ENCODE data around the gene IL3RA.

The IL3RA gene

DNA sequence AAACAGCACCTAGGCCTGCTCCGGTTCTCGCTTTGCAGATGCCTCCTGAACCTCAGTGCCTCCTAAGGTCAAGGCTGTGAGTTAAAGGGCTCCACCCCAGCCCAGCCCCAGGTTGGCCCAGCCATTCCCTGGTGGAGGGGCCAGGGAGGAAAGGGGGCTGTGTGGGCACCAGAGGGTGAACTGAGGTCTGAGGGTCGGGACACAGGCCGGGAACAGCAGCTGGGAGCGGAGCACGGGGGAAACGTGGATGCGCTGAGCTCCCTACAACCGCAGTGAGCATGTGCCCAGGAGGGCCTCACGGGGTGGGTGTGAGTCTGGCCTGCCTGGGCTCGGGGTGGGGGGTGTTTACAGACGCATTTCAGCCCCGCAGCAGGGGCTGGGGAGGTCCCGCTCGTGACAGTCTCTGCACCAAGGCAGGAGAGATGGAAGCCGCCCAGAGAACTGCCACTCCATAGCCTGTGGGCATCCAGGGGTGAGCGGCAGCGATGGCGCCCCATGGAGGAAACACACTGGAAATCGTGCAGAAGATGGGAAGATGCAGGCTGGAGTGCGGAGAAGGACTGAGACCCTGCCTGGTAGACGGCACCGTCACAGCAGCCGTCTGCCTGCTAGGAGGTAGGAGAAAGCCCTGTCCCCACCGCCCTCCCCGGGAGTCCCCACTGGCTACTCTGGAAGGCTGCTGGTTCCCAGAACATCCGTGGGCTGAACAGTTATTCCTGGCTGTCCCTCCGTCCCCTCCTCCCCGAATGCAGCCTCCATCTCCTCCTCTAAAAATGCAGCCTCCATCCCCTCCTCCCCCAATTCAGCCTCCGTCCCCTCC, 65.2 kb downstream of the IL3RA start:
- no peak for TF ChIP-seq POLR2AphosphoS5 (IDR thresholded peaks at IDR 0.05; ENCODE audit: low read depth, low read length)
- TF ChIP-seq TAF1 (IDR thresholded peaks at IDR 0.05; ENCODE audit: borderline replicate concordance, insufficient read depth, low read length), result no peak
- TF ChIP-seq, protein P1, sequence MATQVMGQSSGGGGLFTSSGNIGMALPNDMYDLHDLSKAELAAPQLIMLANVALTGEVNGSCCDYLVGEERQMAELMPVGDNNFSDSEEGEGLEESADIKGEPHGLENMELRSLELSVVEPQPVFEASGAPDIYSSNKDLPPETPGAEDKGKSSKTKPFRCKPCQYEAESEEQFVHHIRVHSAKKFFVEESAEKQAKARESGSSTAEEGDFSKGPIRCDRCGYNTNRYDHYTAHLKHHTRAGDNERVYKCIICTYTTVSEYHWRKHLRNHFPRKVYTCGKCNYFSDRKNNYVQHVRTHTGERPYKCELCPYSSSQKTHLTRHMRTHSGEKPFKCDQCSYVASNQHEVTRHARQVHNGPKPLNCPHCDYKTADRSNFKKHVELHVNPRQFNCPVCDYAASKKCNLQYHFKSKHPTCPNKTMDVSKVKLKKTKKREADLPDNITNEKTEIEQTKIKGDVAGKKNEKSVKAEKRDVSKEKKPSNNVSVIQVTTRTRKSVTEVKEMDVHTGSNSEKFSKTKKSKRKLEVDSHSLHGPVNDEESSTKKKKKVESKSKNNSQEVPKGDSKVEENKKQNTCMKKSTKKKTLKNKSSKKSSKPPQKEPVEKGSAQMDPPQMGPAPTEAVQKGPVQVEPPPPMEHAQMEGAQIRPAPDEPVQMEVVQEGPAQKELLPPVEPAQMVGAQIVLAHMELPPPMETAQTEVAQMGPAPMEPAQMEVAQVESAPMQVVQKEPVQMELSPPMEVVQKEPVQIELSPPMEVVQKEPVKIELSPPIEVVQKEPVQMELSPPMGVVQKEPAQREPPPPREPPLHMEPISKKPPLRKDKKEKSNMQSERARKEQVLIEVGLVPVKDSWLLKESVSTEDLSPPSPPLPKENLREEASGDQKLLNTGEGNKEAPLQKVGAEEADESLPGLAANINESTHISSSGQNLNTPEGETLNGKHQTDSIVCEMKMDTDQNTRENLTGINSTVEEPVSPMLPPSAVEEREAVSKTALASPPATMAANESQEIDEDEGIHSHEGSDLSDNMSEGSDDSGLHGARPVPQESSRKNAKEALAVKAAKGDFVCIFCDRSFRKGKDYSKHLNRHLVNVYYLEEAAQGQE (IDR thresholded peaks at IDR 0.05; ENCODE audit: insufficient read depth in 1 of 2, low read depth in 2 of 2, low read length in 2 of 2), result no peak
- TF ChIP-seq FOXP2 (optimal IDR thresholded peaks at IDR 0.05; ENCODE audit: borderline replicate concordance, extremely low read depth, extremely low read length, insufficient read depth), result no peak
- no peak for TF ChIP-seq SIN3A (IDR thresholded peaks at IDR 0.05; ENCODE audit: borderline replicate concordance, insufficient read depth, low read length)

DNA sequence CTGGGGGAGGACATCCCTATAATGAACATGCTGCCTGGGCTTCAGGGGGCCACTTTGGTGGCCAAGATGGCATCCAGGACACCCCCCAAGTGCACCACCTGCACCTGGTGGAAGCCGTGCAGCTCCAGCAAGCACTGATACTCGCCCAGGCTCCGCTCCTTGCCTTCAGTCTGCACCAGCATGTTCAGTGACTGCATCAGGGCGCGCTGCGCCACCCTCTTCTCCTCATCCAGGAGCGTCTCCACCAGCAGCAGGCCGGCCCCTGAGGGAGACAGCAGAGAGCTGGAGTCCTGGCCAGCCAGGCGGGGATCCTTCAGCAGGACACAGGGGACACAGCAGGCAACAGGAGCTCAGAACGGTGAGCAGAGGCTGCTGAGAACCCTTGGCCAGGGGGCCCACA, 66.6 kb downstream of the IL3RA start:
- TF ChIP-seq, protein P1 (IDR thresholded peaks at IDR 0.05; ENCODE audit: insufficient read depth in 1 of 2, low read depth in 2 of 2, low read length in 2 of 2), result no peak
- TF ChIP-seq SIN3A (IDR thresholded peaks at IDR 0.05; ENCODE audit: borderline replicate concordance, insufficient read depth, low read length) (no peak), TAF1 (IDR thresholded peaks at IDR 0.05; ENCODE audit: borderline replicate concordance, insufficient read depth, low read length) (no peak), POLR2AphosphoS5 (IDR thresholded peaks at IDR 0.05; ENCODE audit: low read depth, low read length) (no peak), FOXP2 (optimal IDR thresholded peaks at IDR 0.05; ENCODE audit: borderline replicate concordance, extremely low read depth, extremely low read length, insufficient read depth) (no peak)

DNA sequence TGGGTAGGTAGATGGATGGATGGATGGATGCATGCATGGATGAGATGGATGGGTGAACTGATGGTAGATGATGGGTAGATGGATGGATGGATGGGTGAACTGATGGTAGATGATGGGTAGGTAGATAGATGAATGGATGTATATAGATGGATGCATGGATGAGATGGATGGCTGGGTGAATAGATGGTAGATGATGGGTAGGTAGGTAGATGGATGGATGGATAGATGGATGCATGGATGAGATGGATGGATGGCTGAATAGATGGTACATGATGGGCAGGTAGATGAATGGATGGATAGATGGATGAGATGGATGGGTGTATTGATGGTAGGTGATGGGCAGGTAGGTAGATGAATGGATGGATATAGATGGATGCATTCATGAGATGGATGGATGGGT, 70.5 kb downstream of the IL3RA start:
- TF ChIP-seq, protein P1 (IDR thresholded peaks at IDR 0.05; ENCODE audit: insufficient read depth in 1 of 2, low read depth in 2 of 2, low read length in 2 of 2), result no peak
- TF ChIP-seq TAF1 (IDR thresholded peaks at IDR 0.05; ENCODE audit: borderline replicate concordance, insufficient read depth, low read length), result no peak
- no peak for TF ChIP-seq POLR2AphosphoS5 (IDR thresholded peaks at IDR 0.05; ENCODE audit: low read depth, low read length)
- TF ChIP-seq FOXP2 (optimal IDR thresholded peaks at IDR 0.05; ENCODE audit: borderline replicate concordance, extremely low read depth, extremely low read length, insufficient read depth), result no peak
- no peak for TF ChIP-seq SIN3A (IDR thresholded peaks at IDR 0.05; ENCODE audit: borderline replicate concordance, insufficient read depth, low read length)

DNA sequence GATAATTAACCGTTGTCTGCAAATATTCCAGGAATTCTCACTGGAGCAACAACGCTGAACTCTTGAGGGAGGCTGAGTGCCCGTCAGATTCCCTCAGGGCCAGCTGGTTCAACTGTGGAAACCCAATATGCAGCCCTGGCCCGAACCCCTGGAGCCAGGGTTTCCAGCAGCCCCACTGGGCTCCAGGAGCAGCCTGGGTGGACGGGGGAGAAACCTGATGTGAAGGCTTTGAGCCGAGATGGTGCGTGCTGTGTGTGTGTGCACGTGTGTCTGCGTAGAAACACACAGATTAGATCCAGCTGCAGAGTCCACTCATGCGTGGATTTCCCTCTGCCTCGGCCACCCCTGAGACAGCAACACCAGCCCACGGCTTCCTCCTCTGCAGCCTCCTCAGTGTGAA, 74.7 kb downstream of the IL3RA start:
- TF ChIP-seq FOXP2 (optimal IDR thresholded peaks at IDR 0.05; ENCODE audit: borderline replicate concordance, extremely low read depth, extremely low read length, insufficient read depth) (no peak), POLR2AphosphoS5 (IDR thresholded peaks at IDR 0.05; ENCODE audit: low read depth, low read length) (no peak), TAF1 (IDR thresholded peaks at IDR 0.05; ENCODE audit: borderline replicate concordance, insufficient read depth, low read length) (no peak)
- TF ChIP-seq, protein P1 (IDR thresholded peaks at IDR 0.05; ENCODE audit: insufficient read depth in 1 of 2, low read depth in 2 of 2, low read length in 2 of 2), result no peak

Measured in PFSK-1 (cell line).